Gastroesophageal sphincter (tissue), 4 donors: ENCODE results near the gene MAN1A2. TPM values are rescaled to one million over a fixed set of nuclear protein-coding genes. Genes with fewer than 3 reads are reported as not detected.

ENCODE experiments used
- ATAC-seq: fragments of 150-250 bp; one replicate; pipeline ENCODE4 v1.9.1; 2016; ENCODE audit warnings: mild to moderate bottlenecking, moderate library complexity
- H3K27ac ChIP-seq, 4 donors: fragments of 200-600 bp; sonication (generic) in 3 of 4; 1 replicate in 3 of 4; 2 replicates in 1 of 4; pipeline ENCODE4 v1.5.1; 2016 to 2019
- H3K27me3 ChIP-seq: fragments of 200-600 bp; sonication (generic); one replicate; pipeline ENCODE4 v1.5.1; 2019
- H3K36me3 ChIP-seq, 2 donors: fragments of 200-600 bp; sonication (generic); one replicate each; pipeline ENCODE4 v1.5.1; 2019; ENCODE audit warnings: control low read depth in 1 of 2
- H3K4me1 ChIP-seq, 3 donors: fragments of 200-600 bp; sonication (generic); 1 replicate in 2 of 3; 2 replicates in 1 of 3; pipeline ENCODE4 v1.5.1; 2016 to 2019; ENCODE audit warnings: control low read depth in 2 of 3
- H3K4me3 ChIP-seq, 2 donors: fragments of 200-600 bp; sonication (generic); one replicate each; pipeline ENCODE4 v1.5.1; 2019; ENCODE audit warnings: mild to moderate bottlenecking in 1 of 2, moderate library complexity in 1 of 2
- H3K9me3 ChIP-seq, 3 donors: fragments of 200-600 bp; sonication (generic); one replicate each; pipeline ENCODE4 v1.5.1; 2017 to 2019; ENCODE audit warnings: control low read depth in 2 of 3
- CTCF ChIP-seq, 4 experiments: fragments of 200-600 bp in 2 of 4; fragments of 450-650 bp in 2 of 4; sonication (generic) in 1 of 4; IDR thresholded peaks; one replicate each; pipeline ENCODE4 v1.5.1; 2017 to 2019; ENCODE audit warnings: antibody characterized with exemption in 4 of 4, mild to moderate bottlenecking in 2 of 4, moderate library complexity in 2 of 4
- EP300 ChIP-seq: sonication (generic); formaldehyde crosslinking; IDR thresholded peaks from one replicate; pipeline ENCODE4 v1.6.1; 2017; ENCODE audit warnings: antibody characterized with exemption, mild to moderate bottlenecking
- POLR2A ChIP-seq, 2 donors: fragments of 450-650 bp; IDR thresholded peaks; one replicate each; pipeline ENCODE4 v1.6.1; 2017; ENCODE audit warnings: antibody characterized with exemption in 2 of 2, mild to moderate bottlenecking in 2 of 2, moderate library complexity in 1 of 2
- POLR2AphosphoS5 ChIP-seq: sonication (generic); formaldehyde crosslinking; IDR thresholded peaks from one replicate; pipeline ENCODE4 v1.6.1; 2017; ENCODE audit warnings: antibody characterized with exemption
- WGBS, 2 donors: methylation state at CpG; one replicate each; pipeline ENCODE4 v1.1.5; 2018; ENCODE audit warnings: low coverage in 1 of 2; 5-methylcytosine and 5-hydroxymethylcytosine counted together
- total RNA-seq, 4 donors: library from RNA; depleted of rRNA; stranded (reverse); fragments of >200 nt; gene quantifications; one replicate each; pipeline ENCODE4 v1.1.0, GENCODE V29; 2016

The MAN1A2 gene
- total RNA-seq, 4 donors from 2014 or later = 42.5 to 62.4 (median 52.3) TPM

- no peak overlapping the region for H3K4me3 ChIP-seq
- no peak for TF ChIP-seq EP300
- TF ChIP-seq POLR2A (IDR thresholded peaks at IDR 0.05) = no peak
- no peak for TF ChIP-seq CTCF (IDR thresholded peaks at IDR 0.05)
- TF ChIP-seq POLR2AphosphoS5 = no peak
- 53 to 80% methylated on average over 4 to 6 of the region's 6 CpGs for WGBS, 2 donors
- no peak for ATAC-seq
- no peak overlapping the region for H3K27ac ChIP-seq
- no peaks in the 10 kb centered on the region for H3K36me3 ChIP-seq
- H3K27me3 ChIP-seq = peaks cover 5% of the 10 kb centered on the region
- H3K4me1 ChIP-seq = peaks cover 0 to 8% (median 0%) of the 10 kb centered on the region in 3 donors
- no peaks in the 10 kb centered on the region for H3K9me3 ChIP-seq
Observed at GRCh38 chr1:117535821-117536220, 168.6 kb downstream of the MAN1A2 start.

DNA sequence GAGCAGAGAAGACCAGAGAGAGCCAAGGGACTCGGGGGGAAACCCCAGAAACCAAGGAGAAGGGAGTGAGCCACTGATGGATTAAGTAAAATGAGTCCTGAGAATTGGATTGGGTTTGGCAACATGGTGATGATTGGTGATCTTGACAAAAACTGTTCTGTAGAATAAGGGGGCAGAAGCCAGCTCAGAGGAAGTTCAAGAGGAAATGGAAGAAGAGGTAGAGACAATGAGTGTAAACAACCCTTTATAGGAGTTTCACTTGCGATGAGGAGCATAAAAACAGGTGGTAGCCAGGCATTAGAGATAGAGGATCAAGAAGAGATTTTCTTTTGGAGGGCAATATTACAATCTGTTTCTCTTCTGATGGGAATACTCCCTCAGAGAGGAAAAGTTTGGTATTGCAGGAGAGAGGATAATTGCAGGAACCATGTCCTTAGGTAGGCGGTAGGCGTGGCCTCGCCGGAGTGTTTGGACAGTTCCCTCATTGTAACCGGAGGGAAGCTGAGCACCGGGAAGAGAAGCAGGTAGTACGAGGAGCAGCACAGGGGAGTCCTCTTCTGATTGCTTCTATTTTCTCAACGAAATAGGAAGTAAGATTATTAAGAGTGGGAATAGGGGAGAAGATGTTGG, 170.2 kb downstream of the MAN1A2 start:
- no peak for ATAC-seq
- Histone ChIP-seq H3K4me3 (no peak overlapping the region), H3K4me1 (peaks cover 0 to 8% (median 0%) of the 10 kb centered on the region in 3 donors), H3K27ac (no peak overlapping the region), H3K27me3 (peaks cover 5% of the 10 kb centered on the region), H3K9me3 (no peaks in the 10 kb centered on the region), H3K36me3 (no peaks in the 10 kb centered on the region)
- WGBS, 2 donors = 44 to 47% methylated on average over 5 to 10 of the region's 10 CpGs
- TF ChIP-seq EP300 (no peak), POLR2AphosphoS5 (no peak), CTCF (IDR thresholded peaks at IDR 0.05) (no peak), POLR2A (IDR thresholded peaks at IDR 0.05) (no peak)

DNA sequence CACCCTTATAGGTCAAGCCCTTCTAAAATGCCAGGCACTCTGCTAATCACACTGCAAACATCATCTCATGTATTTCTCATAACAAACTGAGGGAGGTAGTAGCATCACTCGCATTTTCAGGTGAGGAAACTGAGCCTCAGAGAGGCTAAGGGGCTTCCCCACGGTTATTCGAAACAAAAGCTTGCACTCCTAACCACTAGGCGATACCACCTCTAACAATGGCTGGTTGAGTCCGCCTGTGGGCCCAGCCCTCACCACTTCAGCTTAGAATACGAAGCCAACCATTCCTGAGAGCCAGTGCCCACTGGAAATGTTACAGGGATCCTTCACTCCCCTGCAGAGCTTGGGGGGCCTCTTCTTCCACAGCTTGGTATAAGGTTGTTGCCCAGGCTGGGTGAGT, 173.3 kb downstream of the MAN1A2 start:
- Histone ChIP-seq H3K27me3 (peaks cover 5% of the 10 kb centered on the region), H3K4me3 (no peak overlapping the region), H3K9me3 (no peaks in the 10 kb centered on the region), H3K4me1 (no peaks in the 10 kb centered on the region), H3K27ac (no peak overlapping the region), H3K36me3 (no peaks in the 10 kb centered on the region)
- TF ChIP-seq CTCF (IDR thresholded peaks at IDR 0.05) (no peak), EP300 (no peak), POLR2AphosphoS5 (no peak), POLR2A (IDR thresholded peaks at IDR 0.05) (no peak)
- no peak for ATAC-seq
- WGBS, 2 donors = 95% methylated on average over 4 of the region's 6 CpGs; no CpG with 5 or more reads in 1 of the 2 donors

DNA sequence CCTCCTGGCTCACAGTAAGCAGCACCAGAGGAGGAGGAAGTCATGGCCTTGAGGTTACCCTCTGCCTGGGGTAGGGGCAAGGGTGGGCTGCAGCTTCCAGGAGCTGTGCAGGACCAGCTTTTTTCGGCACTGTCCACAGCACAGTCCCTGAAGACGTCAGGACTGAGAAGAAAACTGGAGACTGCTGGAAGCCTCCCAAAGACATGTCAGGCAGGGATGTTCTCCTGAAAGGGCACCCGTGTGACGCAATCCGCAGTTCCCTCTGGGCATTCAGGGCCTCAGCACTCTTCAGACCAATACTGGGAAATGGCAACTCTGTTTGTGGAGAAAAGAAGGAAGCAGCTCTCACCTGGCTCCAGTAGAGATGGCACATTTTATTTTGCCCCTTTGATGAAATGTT, 173.8 kb downstream of the MAN1A2 start:
- no peaks in the 10 kb centered on the region for H3K9me3 ChIP-seq
- peaks cover 5% of the 10 kb centered on the region for H3K27me3 ChIP-seq
- no peak overlapping the region for H3K4me3 ChIP-seq
- WGBS, 2 donors = 47 to 60% methylated on average over 1 to 5 of the region's 5 CpGs
- no peak for ATAC-seq
- H3K4me1 ChIP-seq = no peaks in the 10 kb centered on the region
- H3K27ac ChIP-seq = no peak overlapping the region
- no peaks in the 10 kb centered on the region for H3K36me3 ChIP-seq
- TF ChIP-seq POLR2A (IDR thresholded peaks at IDR 0.05) (no peak), EP300 (no peak), CTCF (IDR thresholded peaks at IDR 0.05) (no peak), POLR2AphosphoS5 (no peak)

DNA sequence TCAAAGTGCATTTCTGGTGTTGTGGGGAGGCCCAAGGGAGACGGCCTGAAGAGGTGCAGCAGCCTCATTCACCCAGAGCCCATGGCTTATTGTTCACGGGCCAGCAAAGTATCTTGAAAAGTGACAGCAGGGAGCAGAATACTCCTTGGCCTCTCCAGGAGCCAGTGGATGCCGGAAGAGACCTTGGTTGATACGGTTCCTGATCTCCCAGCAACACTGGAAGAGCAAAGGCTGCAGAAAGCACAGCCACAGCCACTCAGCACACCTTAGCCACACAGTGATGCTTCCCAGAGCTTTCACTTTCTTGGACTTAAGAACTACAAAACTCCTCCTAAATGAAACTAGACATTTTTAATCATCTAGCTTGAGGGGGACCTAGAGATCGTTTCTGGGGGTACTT, 174.3 kb downstream of the MAN1A2 start:
- TF ChIP-seq CTCF (IDR thresholded peaks at IDR 0.05) (no peak), POLR2AphosphoS5 (no peak), EP300 (no peak), POLR2A (IDR thresholded peaks at IDR 0.05) (no peak)
- Histone ChIP-seq H3K27ac (no peak overlapping the region), H3K9me3 (no peaks in the 10 kb centered on the region), H3K4me1 (no peaks in the 10 kb centered on the region), H3K4me3 (no peak overlapping the region), H3K36me3 (no peaks in the 10 kb centered on the region), H3K27me3 (peaks cover 5% of the 10 kb centered on the region)
- WGBS, 2 donors = 73 to 81% methylated on average over 2 to 4 of the region's 5 CpGs
- ATAC-seq = no peak
